ENCODE measurements around the gene ANKRD63. TPM values are rescaled to one million over a fixed set of nuclear protein-coding genes. Genes with fewer than 3 reads are reported as not detected.

ANKRD63 gene
- total and polyA plus RNA-seq, 8 donors, result 0.37 TPM; not detected in 7

DNA sequence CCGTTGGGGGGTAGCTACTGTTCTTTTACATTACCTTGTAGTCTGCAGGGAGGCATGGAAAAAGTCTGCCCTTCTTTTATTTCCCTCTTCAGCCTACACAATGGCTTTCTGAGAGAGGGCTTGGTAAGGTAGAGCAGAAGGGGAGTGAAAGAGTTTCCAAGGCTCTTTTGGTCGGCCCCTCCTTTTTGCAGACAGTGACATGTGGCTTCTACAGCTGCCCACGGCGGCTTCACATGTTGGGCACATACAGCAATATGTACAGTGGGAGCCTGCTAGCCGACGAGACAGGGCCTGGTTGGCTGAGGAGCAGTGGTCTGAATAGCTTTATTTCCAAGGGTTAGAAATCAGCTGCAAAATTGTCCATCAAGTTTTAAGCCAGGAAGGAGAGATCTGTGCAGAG is 44.6 kb upstream of the ANKRD63 start:
- H3K36me3 ChIP-seq, result no peaks in the 10 kb centered on the region
- H3K4me1 ChIP-seq, result peaks cover 16 to 87% (median 50%) of the 10 kb centered on the region in 4 donors
- intact Hi-C loops (cut with DNase I; ENCODE audit: low total_unique reads), result no loop called here
- peak overlapping the region in 2 of 4 donors; percentile 1 to 85 for H3K4me3 ChIP-seq
- no peaks in the 10 kb centered on the region for H3K9me3 ChIP-seq
- H3K27ac ChIP-seq, result peak overlapping the region in 3 of 5 donors; percentile 85 to 92 (median 90)
- TF ChIP-seq POLR2A (IDR thresholded peaks at IDR 0.05) (no peak), EP300 (IDR thresholded peaks at IDR 0.05) (no peak), POLR2AphosphoS5 (IDR thresholded peaks at IDR 0.05) (no peak)
- TF ChIP-seq, protein P1, sequence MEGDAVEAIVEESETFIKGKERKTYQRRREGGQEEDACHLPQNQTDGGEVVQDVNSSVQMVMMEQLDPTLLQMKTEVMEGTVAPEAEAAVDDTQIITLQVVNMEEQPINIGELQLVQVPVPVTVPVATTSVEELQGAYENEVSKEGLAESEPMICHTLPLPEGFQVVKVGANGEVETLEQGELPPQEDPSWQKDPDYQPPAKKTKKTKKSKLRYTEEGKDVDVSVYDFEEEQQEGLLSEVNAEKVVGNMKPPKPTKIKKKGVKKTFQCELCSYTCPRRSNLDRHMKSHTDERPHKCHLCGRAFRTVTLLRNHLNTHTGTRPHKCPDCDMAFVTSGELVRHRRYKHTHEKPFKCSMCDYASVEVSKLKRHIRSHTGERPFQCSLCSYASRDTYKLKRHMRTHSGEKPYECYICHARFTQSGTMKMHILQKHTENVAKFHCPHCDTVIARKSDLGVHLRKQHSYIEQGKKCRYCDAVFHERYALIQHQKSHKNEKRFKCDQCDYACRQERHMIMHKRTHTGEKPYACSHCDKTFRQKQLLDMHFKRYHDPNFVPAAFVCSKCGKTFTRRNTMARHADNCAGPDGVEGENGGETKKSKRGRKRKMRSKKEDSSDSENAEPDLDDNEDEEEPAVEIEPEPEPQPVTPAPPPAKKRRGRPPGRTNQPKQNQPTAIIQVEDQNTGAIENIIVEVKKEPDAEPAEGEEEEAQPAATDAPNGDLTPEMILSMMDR (IDR thresholded peaks at IDR 0.05), result no peak
- DNase-seq, result peak in 1 of 2 donors; percentile 16
- WGBS, 5 donors, result 58 to 83% (median 70%) methylated on average over 6 of the region's 6 CpGs
- no peaks in the 10 kb centered on the region for H3K27me3 ChIP-seq

DNA sequence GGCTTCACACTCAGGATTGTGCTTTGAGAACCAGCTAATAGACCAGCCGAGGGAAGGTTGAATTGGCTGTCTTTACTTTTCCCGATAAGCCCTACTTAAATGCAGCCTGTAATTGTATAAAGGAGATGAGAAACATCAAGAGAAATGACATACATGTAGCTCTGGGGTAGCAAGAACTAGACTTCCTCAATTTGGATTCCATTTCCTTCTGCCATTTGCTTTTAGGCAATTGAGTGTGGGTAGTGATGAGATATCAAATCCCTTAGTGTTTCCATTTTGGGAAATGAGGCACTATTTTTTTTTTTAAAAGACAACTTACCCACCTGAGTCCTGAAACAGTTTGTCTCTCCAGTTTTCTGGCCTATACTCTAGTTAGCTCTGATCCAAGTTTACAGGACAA is 42.8 kb upstream of the ANKRD63 start:
- intact Hi-C loops (cut with DNase I; ENCODE audit: low total_unique reads), result no loop called here
- no peak for DNase-seq
- Histone ChIP-seq H3K27ac (peak overlapping the region in 3 of 5 donors; percentile 85 to 92 (median 90)), H3K4me1 (peaks cover 11 to 76% (median 46%) of the 10 kb centered on the region in 4 donors), H3K36me3 (no peaks in the 10 kb centered on the region), H3K9me3 (no peaks in the 10 kb centered on the region), H3K4me3 (peak overlapping the region in 3 of 4 donors; percentile 85 to 91 (median 88)), H3K27me3 (no peaks in the 10 kb centered on the region)
- WGBS, 5 donors, result 82 to 96% (median 92%) methylated on average over 2 of the region's 2 CpGs
- TF ChIP-seq POLR2A (IDR thresholded peaks at IDR 0.05) (no peak), EP300 (IDR thresholded peaks at IDR 0.05) (no peak), POLR2AphosphoS5 (IDR thresholded peaks at IDR 0.05) (no peak)
- TF ChIP-seq, protein P1 (IDR thresholded peaks at IDR 0.05), result no peak

DNA sequence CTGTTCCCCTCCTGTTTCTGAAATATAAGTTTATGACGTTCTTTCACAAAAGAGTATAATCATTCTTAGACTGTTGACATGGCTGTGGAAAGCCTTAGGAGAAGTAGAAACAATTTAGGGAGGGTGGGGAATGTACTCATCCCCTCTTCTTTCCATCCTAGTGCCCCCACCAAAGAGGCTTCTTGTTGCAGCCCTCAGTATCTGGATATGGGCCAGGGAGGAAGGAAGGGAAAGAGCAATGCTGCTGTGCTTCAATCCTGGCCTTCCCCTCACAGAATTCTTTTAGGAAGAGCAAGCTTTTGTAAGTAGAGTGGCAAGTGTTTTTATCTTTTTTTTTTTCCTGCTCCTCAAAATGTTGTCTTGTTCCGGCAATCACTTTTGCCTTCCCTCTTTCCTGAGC is 42.3 kb upstream of the ANKRD63 start:
- Histone ChIP-seq H3K27ac (peak overlapping the region in 3 of 5 donors; percentile 85 to 92 (median 90)), H3K4me1 (peaks cover 10 to 72% (median 46%) of the 10 kb centered on the region in 4 donors), H3K36me3 (no peaks in the 10 kb centered on the region), H3K4me3 (peak overlapping the region; percentile 85 to 91 (median 86)), H3K9me3 (no peaks in the 10 kb centered on the region), H3K27me3 (no peaks in the 10 kb centered on the region)
- 57 to 82% (median 67%) methylated on average over 2 of the region's 2 CpGs for WGBS, 5 donors
- intact Hi-C loops (cut with DNase I; ENCODE audit: low total_unique reads), result no loop called here
- peak in 1 of 2 donors; percentile 54 for DNase-seq
- no peak for TF ChIP-seq POLR2AphosphoS5 (IDR thresholded peaks at IDR 0.05)
- no peak for TF ChIP-seq EP300 (IDR thresholded peaks at IDR 0.05)
- TF ChIP-seq, protein P1 (IDR thresholded peaks at IDR 0.05), result no peak
- TF ChIP-seq POLR2A (IDR thresholded peaks at IDR 0.05), result no peak

DNA sequence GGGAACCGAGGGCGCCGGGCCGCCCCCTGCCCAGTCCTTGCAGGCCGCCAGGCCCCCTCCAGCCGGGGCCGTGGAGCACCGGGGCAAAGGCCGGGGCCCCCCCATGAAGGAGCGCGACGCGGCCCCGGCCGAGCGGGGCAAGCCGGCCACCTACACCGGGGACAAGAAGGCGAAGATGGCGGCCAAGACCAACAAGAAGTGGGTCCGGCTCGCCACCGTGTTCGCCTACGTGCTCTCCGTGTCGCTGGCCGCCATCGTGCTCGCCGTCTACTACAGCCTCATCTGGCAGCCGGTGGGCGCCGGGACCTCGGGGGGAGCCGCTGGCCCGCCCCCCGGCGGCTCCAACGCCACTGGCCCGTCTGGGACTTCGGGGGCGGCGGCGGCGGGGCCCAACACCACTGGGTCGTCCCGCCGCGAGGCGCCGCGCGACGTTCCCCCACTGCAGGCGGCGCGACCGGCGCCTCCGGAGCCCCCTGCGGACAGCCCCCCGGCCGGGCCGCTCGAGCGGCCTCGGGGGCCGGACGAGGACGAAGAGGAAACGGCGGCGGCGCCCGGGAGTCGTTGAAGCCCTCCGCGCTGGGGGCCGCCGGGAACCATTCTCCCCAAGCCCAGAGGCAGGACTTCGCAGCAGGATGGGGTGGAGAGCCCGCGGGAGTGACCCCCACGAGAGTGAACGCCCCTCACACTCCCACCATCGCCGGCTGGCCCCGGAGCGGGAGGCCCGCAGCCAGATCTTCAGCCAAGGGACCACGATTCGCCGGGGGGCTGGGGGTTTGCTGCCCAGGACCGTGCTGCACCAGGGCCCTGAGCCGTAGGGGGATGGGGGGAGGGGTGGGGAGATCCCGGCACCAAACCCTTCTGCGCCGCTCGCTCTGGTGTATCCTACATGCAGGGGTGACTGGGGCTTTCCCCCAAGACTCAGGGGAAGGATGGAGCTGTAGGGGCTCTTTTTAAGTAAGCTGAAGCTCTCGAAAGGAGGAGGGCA is 41.4 kb upstream of the ANKRD63 start:
- Histone ChIP-seq H3K27me3 (no peaks in the 10 kb centered on the region), H3K27ac (peak overlapping the region; percentile 67 to 92 (median 85)), H3K4me3 (peak overlapping the region; percentile 85 to 91 (median 86)), H3K9me3 (no peaks in the 10 kb centered on the region), H3K36me3 (no peaks in the 10 kb centered on the region), H3K4me1 (peaks cover 10 to 63% (median 41%) of the 10 kb centered on the region in 4 donors)
- 1 to 5% (median 2%) methylated on average over 4 to 101 of the region's 101 CpGs for WGBS, 5 donors
- DNase-seq, result peak in 1 of 2 donors; percentile 78
- TF ChIP-seq EP300 (IDR thresholded peaks at IDR 0.05) (no peak), POLR2AphosphoS5 (IDR thresholded peaks at IDR 0.05) (no peak), POLR2A (IDR thresholded peaks at IDR 0.05) (no peak)
- TF ChIP-seq, protein P1 (IDR thresholded peaks at IDR 0.05), result no peak
- intact Hi-C loops (cut with DNase I; ENCODE audit: low total_unique reads), result no loop called here
